GF-D8 (cell line): ENCODE data around the gene PLP2.

ENCODE experiments used
- DNase-seq: peaks from one replicate; lab custom pipeline; 2025; lab: John Stamatoyannopoulos, UW

Gene PLP2

DNA sequence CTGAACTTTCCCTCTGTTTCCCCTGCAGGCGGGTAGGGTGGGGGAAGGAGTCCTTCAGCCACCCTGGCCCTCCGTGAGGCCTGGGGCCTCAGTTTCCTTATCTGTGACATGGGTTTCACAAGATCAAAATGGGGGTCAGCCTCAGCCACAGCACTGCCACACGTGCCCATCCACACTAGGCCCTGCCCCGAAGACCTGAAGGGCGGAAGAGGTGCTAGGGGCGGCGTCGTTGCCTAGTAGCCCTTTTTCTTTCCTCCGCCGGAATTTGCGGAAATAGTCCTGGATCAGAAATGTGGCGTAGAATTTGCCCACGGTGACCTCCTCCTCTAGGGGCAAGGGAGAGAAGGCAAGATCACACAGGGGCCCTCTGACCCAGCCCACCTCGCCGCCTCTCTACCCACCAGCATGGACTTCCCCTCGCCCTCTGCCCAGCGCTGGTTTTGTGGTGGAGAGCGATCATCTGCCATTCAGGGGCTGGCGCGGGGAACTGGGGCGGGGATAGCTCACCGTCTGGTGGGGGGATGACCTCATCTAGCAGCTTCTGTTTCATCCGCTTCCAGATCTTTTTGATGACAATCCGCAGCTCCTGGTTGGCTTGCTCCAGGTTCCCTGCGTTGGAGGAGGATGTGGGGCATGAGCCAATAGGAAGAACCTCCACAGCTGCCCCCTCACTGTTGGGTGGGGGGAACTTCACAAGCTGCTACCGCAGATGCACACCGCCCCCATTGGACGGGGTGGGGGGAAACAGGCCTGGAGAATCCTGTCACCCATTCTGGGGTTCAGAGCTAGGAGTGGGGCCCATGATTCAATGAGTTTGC is 37.9 kb downstream of the PLP2 start:
- DNase-seq = no peak

GRCh38 chrX:49210406-49210805 is 38.7 kb downstream of the PLP2 start:
- no peak for DNase-seq

GRCh38 chrX:49211074-49211473 is 39.4 kb downstream of the PLP2 start:
- DNase-seq = no peak

DNA sequence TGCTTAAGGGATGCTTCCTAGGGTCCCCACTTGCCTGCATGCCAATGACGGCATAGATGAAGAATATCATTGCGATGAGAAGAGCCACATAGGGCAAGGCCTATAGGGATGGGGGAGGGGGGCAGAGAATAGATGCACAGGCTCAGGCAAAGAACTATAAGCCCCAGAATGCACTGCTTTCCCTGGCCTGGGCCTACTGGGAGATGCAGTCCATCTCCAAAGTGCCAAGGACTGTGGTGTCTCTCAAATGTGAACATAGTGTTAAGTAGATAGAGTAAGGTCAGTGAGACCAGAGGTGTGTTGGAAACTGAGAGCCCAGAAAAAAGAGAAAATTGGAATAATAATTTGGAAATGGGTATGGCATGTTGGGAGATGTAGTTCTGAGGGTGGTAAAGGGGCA is 40.5 kb downstream of the PLP2 start:
- DNase-seq = no peak

GRCh38 chrX:49212861-49213260 is 41.2 kb downstream of the PLP2 start:
- DNase-seq = no peak

GRCh38 chrX:49214416-49214815 is 42.7 kb downstream of the PLP2 start:
- DNase-seq = no peak

DNA sequence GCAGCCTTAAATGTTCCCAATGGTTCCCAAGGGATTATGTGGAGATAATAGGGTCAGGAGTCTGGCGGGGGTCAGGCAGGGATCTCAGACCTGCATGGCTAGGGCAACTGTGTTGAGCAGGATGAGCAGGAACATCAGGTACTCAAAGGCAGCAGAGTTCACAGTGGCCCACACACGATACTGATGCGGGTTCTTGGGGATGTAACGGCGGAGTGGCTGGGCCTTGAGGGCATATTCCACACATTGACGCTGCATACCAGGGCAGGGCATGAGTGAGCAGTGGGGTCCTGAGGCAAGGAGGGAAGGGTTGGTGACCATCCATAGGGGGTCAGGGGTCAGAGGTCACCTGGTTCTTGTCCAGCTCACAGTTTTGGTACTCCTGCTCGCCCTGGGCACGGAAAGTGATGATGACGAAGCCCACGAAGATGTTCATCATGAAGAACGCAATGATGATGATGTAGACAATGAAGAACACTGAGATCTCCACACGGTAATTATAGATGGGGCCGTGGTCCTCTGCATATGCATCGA is 43.4 kb downstream of the PLP2 start:
- no peak for DNase-seq

DNA sequence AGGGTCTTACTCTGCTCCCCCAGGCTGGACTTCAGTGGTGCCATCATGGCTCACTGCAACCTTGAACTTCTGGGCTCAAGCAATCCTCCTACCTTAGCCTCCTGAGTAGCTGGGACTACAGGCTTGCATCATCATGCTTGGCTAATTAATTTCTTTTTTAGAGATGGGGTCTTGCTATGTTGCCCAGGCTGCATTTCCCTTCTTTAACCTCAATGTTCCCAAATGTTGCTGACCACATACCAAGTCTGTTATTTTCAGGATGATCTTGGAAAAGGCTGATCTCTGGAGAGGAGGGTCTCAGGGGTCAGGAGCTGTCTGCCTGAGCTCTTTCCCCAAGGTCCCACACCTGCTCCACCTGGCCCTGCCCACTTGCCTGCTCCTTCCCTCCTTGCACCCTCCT is 48.4 kb downstream of the PLP2 start:
- DNase-seq = no peak

GRCh38 chrX:49221868-49222267 is 50.2 kb downstream of the PLP2 start:
- no peak for DNase-seq
